Astrocyte (in vitro differentiated cells and primary cell): Measurements from ENCODE around the gene ANKRD66. TPM values are rescaled to one million over a fixed set of nuclear protein-coding genes. Genes with fewer than 3 reads are reported as not detected.

Experiments used
- DNase-seq: peaks from one replicate; pipeline ENCODE4 v3.0.0-alpha.2; 2010; ENCODE audit warnings: low read depth
- FAIRE-seq: peaks from 2 replicates; lab custom pipeline; 2011; peaks lifted over from hg19 to GRCh38; lab: Jason Lieb, UNC
- H2AFZ ChIP-seq: 2 replicates; pipeline ENCODE4 v1.6.0; 2012; ENCODE audit warnings: low read depth, low read length, inconsistent platforms
- H3K27ac ChIP-seq: 2 replicates; pipeline ENCODE4 v1.5.1; 2011; ENCODE audit warnings: low read depth, low read length, inconsistent platforms
- H3K27me3 ChIP-seq: 2 replicates; pipeline ENCODE4 v1.6.0; 2011; ENCODE audit warnings: low read length, inconsistent platforms; ENCODE audit not compliant: insufficient read depth
- H3K36me3 ChIP-seq: 2 replicates; pipeline ENCODE4 v1.5.1; 2011; ENCODE audit warnings: low read length, inconsistent platforms; ENCODE audit not compliant: insufficient read depth
- H3K4me1 ChIP-seq: 2 replicates; pipeline ENCODE4 v1.5.1; 2011; ENCODE audit warnings: low read length, inconsistent platforms; ENCODE audit not compliant: insufficient read depth
- H3K4me2 ChIP-seq: 2 replicates; pipeline ENCODE4 v1.6.0; 2012; ENCODE audit warnings: low read length, inconsistent platforms
- H3K4me3 ChIP-seq: 2 replicates; pipeline ENCODE4 v1.5.1; 2011; ENCODE audit warnings: low read depth, mild to moderate bottlenecking, low read length, inconsistent platforms; ENCODE audit not compliant: insufficient read depth
- H3K79me2 ChIP-seq: 2 replicates; pipeline ENCODE4 v1.6.0; 2012; ENCODE audit warnings: mild to moderate bottlenecking, low read length, inconsistent platforms; ENCODE audit not compliant: insufficient read depth
- H3K9ac ChIP-seq: 2 replicates; pipeline ENCODE4 v1.6.0; 2012; ENCODE audit warnings: mild to moderate bottlenecking, low read length, inconsistent platforms
- H3K9me3 ChIP-seq: 2 replicates; pipeline ENCODE4 v1.5.1; 2012; ENCODE audit warnings: low read depth, mild to moderate bottlenecking, low read length, inconsistent platforms; ENCODE audit not compliant: insufficient read depth
- H4K20me1 ChIP-seq: 2 replicates; pipeline ENCODE4 v1.6.0; 2012; ENCODE audit warnings: low read length, inconsistent platforms; ENCODE audit not compliant: insufficient read depth
- H3K27ac Mint-ChIP-seq: one replicate; pipeline ENCODE4 v1.8.0; 2021; ENCODE audit warnings: mild to moderate bottlenecking, mixed read lengths; ENCODE audit not compliant: unreplicated experiment
- H3K27me3 Mint-ChIP-seq: one replicate; pipeline ENCODE4 v1.8.0; 2021; ENCODE audit warnings: low read depth, mixed read lengths; ENCODE audit not compliant: unreplicated experiment
- H3K36me3 Mint-ChIP-seq: one replicate; pipeline ENCODE4 v1.8.0; 2021; ENCODE audit warnings: low read depth, mixed read lengths; ENCODE audit not compliant: unreplicated experiment
- H3K4me1 Mint-ChIP-seq: one replicate; pipeline ENCODE4 v1.8.0; 2021; ENCODE audit warnings: low read depth, mixed read lengths; ENCODE audit not compliant: unreplicated experiment
- H3K4me3 Mint-ChIP-seq: one replicate; pipeline ENCODE4 v1.8.0; 2021; ENCODE audit warnings: mild to moderate bottlenecking, moderate library complexity, mixed read lengths; ENCODE audit not compliant: unreplicated experiment
- H3K9me3 Mint-ChIP-seq: one replicate; pipeline ENCODE4 v1.8.0; 2021; ENCODE audit warnings: mild to moderate bottlenecking, mixed read lengths; ENCODE audit not compliant: unreplicated experiment
- CTCF ChIP-seq: IDR thresholded peaks from 2 replicates; pipeline ENCODE4 v1.5.1; 2011; ENCODE audit warnings: low read depth, mild to moderate bottlenecking, inconsistent platforms, low read length, moderate library complexity; ENCODE audit not compliant: insufficient read depth
- EZH2 ChIP-seq: IDR thresholded peaks from 2 replicates; pipeline ENCODE4 v1.6.1; 2012; ENCODE audit warnings: mild to moderate bottlenecking, low read length, inconsistent platforms; ENCODE audit not compliant: insufficient read depth
- total RNA-seq: library from RNA; stranded (reverse); gene quantifications from 2 replicates; pipeline ENCODE4 v1.2.1, GENCODE V29; 2021

Gene ANKRD66
- total RNA-seq, 1 donor from 2014 or later: not detected

- H3K4me3 ChIP-seq: no peak overlapping the region
- no peaks in the 10 kb centered on the region for H3K79me2 ChIP-seq
- no peaks in the 10 kb centered on the region for H4K20me1 ChIP-seq
- Mint-ChIP-seq H3K4me3 (no peak overlapping the region), H3K27ac (no peak overlapping the region), H3K27me3 (peaks cover 7% of the 10 kb centered on the region), H3K9me3 (no peaks in the 10 kb centered on the region), H3K36me3 (no peaks in the 10 kb centered on the region), H3K4me1 (peaks cover 5% of the 10 kb centered on the region)
- no peak overlapping the region for H3K9ac ChIP-seq
- H3K36me3 ChIP-seq: no peaks in the 10 kb centered on the region
- H3K4me2 ChIP-seq: no peak overlapping the region
- peaks cover 5% of the 10 kb centered on the region for H3K27me3 ChIP-seq
- no peaks in the 10 kb centered on the region for H3K4me1 ChIP-seq
- TF ChIP-seq EZH2 (no peak), CTCF (no peak)
- no peak overlapping the region for H3K27ac ChIP-seq
- H3K9me3 ChIP-seq: no peaks in the 10 kb centered on the region
- FAIRE-seq: no peak
- H2AFZ ChIP-seq: no peak overlapping the region
- DNase-seq: no peak
These were observed 40.3 kb upstream of the ANKRD66 start for GRCh38 chr6:46706464-46706863.

GRCh38 chr6:46711491-46711890 lies 35.2 kb upstream of the ANKRD66 start:
- Mint-ChIP-seq H3K27me3 (no peaks in the 10 kb centered on the region), H3K27ac (no peak overlapping the region), H3K36me3 (no peaks in the 10 kb centered on the region), H3K4me3 (no peak overlapping the region), H3K9me3 (no peaks in the 10 kb centered on the region), H3K4me1 (peaks cover 8% of the 10 kb centered on the region)
- no peaks in the 10 kb centered on the region for H3K9me3 ChIP-seq
- no peaks in the 10 kb centered on the region for H4K20me1 ChIP-seq
- no peak overlapping the region for H3K9ac ChIP-seq
- no peak overlapping the region for H3K27ac ChIP-seq
- H3K27me3 ChIP-seq: no peaks in the 10 kb centered on the region
- H3K4me1 ChIP-seq: no peaks in the 10 kb centered on the region
- FAIRE-seq (no peak), DNase-seq (no peak)
- H3K4me3 ChIP-seq: no peak overlapping the region
- no peaks in the 10 kb centered on the region for H3K79me2 ChIP-seq
- H3K4me2 ChIP-seq: no peak overlapping the region
- no peak overlapping the region for H2AFZ ChIP-seq
- H3K36me3 ChIP-seq: no peaks in the 10 kb centered on the region
- TF ChIP-seq EZH2 (no peak), CTCF (no peak)

- Mint-ChIP-seq H3K27ac (no peak overlapping the region), H3K27me3 (peaks cover 8% of the 10 kb centered on the region), H3K36me3 (no peaks in the 10 kb centered on the region), H3K4me3 (no peak overlapping the region), H3K4me1 (peaks cover 4% of the 10 kb centered on the region), H3K9me3 (peaks cover 3% of the 10 kb centered on the region)
- peak; percentile 10 for DNase-seq
- TF ChIP-seq CTCF (no peak), EZH2 (no peak)
- Histone ChIP-seq H3K4me1 (no peaks in the 10 kb centered on the region), H3K79me2 (no peaks in the 10 kb centered on the region), H3K9me3 (no peaks in the 10 kb centered on the region), H3K27ac (no peak overlapping the region), H4K20me1 (no peaks in the 10 kb centered on the region), H2AFZ (no peak overlapping the region), H3K9ac (no peak overlapping the region), H3K27me3 (no peaks in the 10 kb centered on the region), H3K36me3 (no peaks in the 10 kb centered on the region), H3K4me3 (no peak overlapping the region), H3K4me2 (no peak overlapping the region)
- no peak for FAIRE-seq
These were observed 31.6 kb upstream of the ANKRD66 start for GRCh38 chr6:46715141-46715540.
